Colonic mucosa (tissue), 4 donors: ENCODE measurements around the gene DUSP9. TPM values are rescaled to one million over a fixed set of nuclear protein-coding genes. Genes with fewer than 3 reads are reported as not detected.

Experiments
- DNase-seq: peaks from one replicate; pipeline ENCODE4 v3.0.0-alpha.2; 2020
- H3K27ac ChIP-seq: fragments of 200-600 bp; one replicate; pipeline ENCODE4 v1.8.0; 2021
- H3K27me3 ChIP-seq: fragments of 200-600 bp; one replicate; pipeline ENCODE4 v1.8.0; 2021
- H3K36me3 ChIP-seq: fragments of 200-600 bp; one replicate; pipeline ENCODE4 v1.8.0; 2021
- H3K4me1 ChIP-seq: fragments of 200-600 bp; one replicate; pipeline ENCODE4 v1.8.0; 2021; ENCODE audit warnings: mild to moderate bottlenecking
- H3K4me3 ChIP-seq: fragments of 200-600 bp; one replicate; pipeline ENCODE4 v1.8.0; 2021
- H3K9ac ChIP-seq, 2 donors: one replicate each; pipeline ENCODE4 v1.7.0; 2013; ENCODE audit warnings: control low read depth in 2 of 2, low read depth in 2 of 2, low read length in 2 of 2
- H3K9me3 ChIP-seq: fragments of 200-600 bp; one replicate; pipeline ENCODE4 v1.8.0; 2021
- intact Hi-C: fragments of 100-400 bp; cut with DNase I; formaldehyde crosslinking; loops from one replicate; pipeline ENCODE4 v1.14.1; 2022
- total RNA-seq, 2 donors: library from RNA; stranded (reverse); fragmentation: NEBNext Ultra II Directional in 1 of 2; extraction: Animal tissue kit (Norgen Biotek cat#: 25700) in 1 of 2; gene quantifications; one replicate each; pipeline ENCODE4 v1.2.1, GENCODE V29; 2021
- TF ChIP-seq, protein P1 (sequence below): fragments of 200-600 bp; IDR thresholded peaks from one replicate; pipeline ENCODE4 v1.8.0; 2022; ENCODE audit warnings: antibody characterized with exemption, mild to moderate bottlenecking
- donor health status: healthy.
- donor health status: DM: no; HTN: no; CAD: no.
- donor health status: DM: no; HTN: no; CAD: no.

Gene DUSP9
- total RNA-seq, 2 donors from 2014 or later = 0.49 TPM; not detected in 1

DNA sequence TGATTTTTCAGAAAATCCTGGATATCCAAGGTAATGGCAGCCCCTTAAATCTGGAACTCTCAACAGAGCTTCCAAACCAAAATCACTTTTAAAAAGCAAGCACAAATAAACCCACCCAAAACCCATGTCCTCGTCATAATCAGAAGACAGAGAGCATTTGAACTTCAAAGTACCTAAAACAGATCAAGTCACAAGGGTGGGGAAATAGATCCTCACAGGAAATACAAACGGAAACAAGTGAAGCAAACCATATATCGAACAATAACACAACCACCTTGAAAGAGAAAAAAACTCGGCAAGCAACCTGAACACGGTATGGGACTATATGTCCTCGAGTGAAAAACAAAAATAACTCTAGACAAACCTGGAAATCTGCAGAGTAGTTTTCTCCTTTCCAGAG is 32.2 kb upstream of the DUSP9 start:
- H3K36me3 ChIP-seq = no peaks in the 10 kb centered on the region
- no peak overlapping the region for H3K4me3 ChIP-seq
- no peaks in the 10 kb centered on the region for H3K27me3 ChIP-seq
- H3K9me3 ChIP-seq = no peaks in the 10 kb centered on the region
- H3K9ac ChIP-seq = no peak overlapping the region
- TF ChIP-seq, protein P1, sequence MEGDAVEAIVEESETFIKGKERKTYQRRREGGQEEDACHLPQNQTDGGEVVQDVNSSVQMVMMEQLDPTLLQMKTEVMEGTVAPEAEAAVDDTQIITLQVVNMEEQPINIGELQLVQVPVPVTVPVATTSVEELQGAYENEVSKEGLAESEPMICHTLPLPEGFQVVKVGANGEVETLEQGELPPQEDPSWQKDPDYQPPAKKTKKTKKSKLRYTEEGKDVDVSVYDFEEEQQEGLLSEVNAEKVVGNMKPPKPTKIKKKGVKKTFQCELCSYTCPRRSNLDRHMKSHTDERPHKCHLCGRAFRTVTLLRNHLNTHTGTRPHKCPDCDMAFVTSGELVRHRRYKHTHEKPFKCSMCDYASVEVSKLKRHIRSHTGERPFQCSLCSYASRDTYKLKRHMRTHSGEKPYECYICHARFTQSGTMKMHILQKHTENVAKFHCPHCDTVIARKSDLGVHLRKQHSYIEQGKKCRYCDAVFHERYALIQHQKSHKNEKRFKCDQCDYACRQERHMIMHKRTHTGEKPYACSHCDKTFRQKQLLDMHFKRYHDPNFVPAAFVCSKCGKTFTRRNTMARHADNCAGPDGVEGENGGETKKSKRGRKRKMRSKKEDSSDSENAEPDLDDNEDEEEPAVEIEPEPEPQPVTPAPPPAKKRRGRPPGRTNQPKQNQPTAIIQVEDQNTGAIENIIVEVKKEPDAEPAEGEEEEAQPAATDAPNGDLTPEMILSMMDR = no peak
- DNase-seq = no peak
- intact Hi-C loops = no loop called here
- no peak overlapping the region for H3K27ac ChIP-seq
- no peaks in the 10 kb centered on the region for H3K4me1 ChIP-seq

DNA sequence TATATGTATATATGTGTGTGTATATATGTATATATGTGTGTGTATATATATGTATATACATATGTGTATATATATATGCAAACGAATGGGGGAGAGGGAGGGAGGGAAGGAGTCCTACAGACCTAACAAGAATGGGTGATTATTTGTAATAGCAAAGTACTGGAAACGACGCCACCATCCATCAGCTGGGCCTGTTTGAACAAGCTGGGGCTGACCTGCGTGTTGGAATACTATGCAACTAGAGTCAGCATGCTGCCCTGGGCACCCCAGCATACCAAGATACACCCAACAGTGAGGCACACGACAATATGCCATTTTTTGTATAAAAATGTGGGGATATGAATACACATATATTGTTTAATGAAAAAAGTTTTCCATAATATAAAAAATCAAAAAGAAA is 26.4 kb upstream of the DUSP9 start:
- H3K4me3 ChIP-seq = no peak overlapping the region
- no peaks in the 10 kb centered on the region for H3K36me3 ChIP-seq
- H3K27ac ChIP-seq = no peak overlapping the region
- no peaks in the 10 kb centered on the region for H3K9me3 ChIP-seq
- H3K4me1 ChIP-seq = no peaks in the 10 kb centered on the region
- no peak for DNase-seq
- TF ChIP-seq, protein P1 = no peak
- H3K27me3 ChIP-seq = no peaks in the 10 kb centered on the region
- H3K9ac ChIP-seq = no peak overlapping the region
- intact Hi-C loops = no loop called here

DNA sequence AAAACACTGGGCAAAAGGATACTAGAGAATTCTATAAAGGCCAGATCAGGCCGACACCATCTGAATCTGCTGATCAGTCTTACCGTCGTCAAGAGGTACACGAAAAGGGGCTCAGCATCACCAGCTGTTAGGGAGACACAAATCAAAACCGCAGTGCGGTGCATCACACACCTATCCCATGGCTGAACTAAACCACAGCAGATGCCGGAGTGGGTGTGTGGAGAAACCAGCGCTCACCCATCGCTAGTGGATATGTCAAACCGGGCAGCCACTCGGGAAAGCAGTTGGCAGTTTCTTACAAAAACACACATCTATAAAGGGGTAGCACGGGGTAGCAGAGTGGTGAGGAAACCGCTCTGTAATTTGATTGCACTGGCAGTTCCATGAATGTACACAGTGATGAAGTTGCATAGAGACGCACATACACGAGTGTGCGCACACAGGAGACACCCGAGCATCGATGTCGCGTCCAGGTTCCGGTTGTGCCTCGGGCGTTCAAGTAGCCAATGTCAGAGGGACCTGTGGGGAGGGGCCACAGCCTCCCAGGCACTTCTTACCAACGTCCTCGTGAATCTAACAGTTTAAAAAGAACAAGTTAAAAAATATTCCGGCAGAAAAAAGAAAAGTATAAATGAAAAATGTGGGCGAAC is 24.9 kb upstream of the DUSP9 start:
- H3K36me3 ChIP-seq = no peaks in the 10 kb centered on the region
- intact Hi-C loops = no loop called here
- peaks cover 4% of the 10 kb centered on the region for H3K27me3 ChIP-seq
- H3K4me1 ChIP-seq = no peaks in the 10 kb centered on the region
- TF ChIP-seq, protein P1 = no peak
- no peaks in the 10 kb centered on the region for H3K9me3 ChIP-seq
- no peak for DNase-seq
- no peak overlapping the region for H3K4me3 ChIP-seq
- no peak overlapping the region for H3K27ac ChIP-seq
- H3K9ac ChIP-seq = no peak overlapping the region

DNA sequence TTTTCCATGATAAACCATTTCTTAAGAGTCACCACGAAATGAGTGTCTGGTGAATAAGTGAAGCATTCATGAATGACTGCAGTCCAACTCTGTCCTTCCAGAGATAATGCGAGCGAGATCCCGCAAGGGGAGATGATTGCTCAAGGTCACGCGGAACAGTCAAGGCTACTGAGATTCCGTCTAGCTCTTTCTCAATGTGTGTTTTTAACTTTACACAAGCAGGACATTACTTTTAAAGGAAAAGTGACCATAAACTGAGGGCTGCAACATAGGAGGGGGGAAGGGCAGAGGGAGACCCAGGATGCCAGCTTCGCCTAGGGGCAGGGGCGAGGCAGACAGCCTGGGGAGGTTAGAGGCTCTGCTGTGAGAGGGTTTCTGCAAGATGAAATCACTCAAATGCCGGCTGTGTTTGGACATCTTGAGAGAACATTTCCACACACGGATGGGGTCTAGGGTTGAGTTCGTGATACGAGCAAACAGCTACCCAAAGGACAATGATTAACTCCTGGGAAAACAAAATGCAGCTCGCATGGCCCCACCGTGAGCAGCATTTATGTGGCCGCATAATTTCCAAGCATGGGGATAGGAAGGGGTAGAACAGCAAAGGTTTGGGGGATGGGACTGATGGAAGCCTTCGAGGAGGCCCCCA is 24.2 kb upstream of the DUSP9 start:
- Histone ChIP-seq H3K9ac (no peak overlapping the region), H3K36me3 (no peaks in the 10 kb centered on the region), H3K9me3 (no peaks in the 10 kb centered on the region), H3K4me1 (no peaks in the 10 kb centered on the region), H3K27me3 (peaks cover 4% of the 10 kb centered on the region), H3K4me3 (no peak overlapping the region), H3K27ac (no peak overlapping the region)
- TF ChIP-seq, protein P1 = no peak
- intact Hi-C loops = no loop called here
- DNase-seq = no peak

DNA sequence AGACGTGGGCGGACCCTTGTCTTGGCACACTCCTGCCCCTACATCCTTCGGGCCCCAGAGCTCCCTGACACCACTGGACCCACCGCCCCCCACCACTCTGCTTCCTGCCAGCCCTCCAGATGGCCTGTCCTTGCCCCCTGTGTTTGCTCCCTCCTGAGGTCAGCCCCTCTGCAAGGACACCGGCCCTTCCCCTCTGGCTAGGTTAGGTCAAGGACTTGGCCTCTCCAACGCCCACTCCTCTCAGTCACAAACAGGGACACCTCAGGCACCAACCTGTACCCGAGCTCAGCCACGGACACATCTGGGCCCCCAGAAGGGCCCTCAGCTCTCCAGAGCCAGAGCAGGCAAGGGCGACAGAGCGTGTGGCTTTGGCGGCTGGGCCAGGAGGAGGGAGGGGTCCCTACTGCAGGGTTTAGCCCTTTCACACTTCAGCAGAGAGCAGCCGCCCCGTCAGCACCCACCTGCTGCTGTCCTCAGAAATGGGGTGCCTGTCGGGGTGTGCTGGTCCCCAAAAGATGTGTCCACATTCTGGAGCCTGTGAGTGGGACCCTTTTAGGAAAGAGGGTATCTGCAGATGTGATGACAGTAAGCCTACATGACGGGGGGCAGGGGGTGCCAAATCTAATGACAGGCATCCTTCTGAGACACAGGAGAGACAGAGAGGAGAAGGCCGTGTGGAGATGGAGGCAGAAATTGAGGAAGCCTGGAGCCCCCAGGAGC is 23.5 kb upstream of the DUSP9 start:
- H3K4me3 ChIP-seq = no peak overlapping the region
- TF ChIP-seq, protein P1 = no peak
- no peak overlapping the region for H3K27ac ChIP-seq
- DNase-seq = no peak
- peaks cover 4% of the 10 kb centered on the region for H3K27me3 ChIP-seq
- intact Hi-C loops = no loop called here
- H3K9me3 ChIP-seq = no peaks in the 10 kb centered on the region
- H3K36me3 ChIP-seq = no peaks in the 10 kb centered on the region
- no peak overlapping the region for H3K9ac ChIP-seq
- no peaks in the 10 kb centered on the region for H3K4me1 ChIP-seq
